Peyer's patch (tissue), 4 donors: ENCODE data around the gene ESR2.
"Not testable (repeated sequence)": the region's sequence is repeated elsewhere in the genome, so short reads cannot be mapped to it uniquely, and the experiment has no call there.

Experiments used
- POLR2A ChIP-seq, 2 donors: fragments of 450-650 bp; IDR thresholded peaks; one replicate each; pipeline ENCODE4 v1.5.1; 2017; ENCODE audit warnings: antibody characterized with exemption in 2 of 2, mild to moderate bottlenecking in 2 of 2, moderate library complexity in 2 of 2
- TF ChIP-seq, protein P1 (sequence below), 6 experiments: fragments of 450-650 bp in 4 of 6; fragments of 200-600 bp in 2 of 6; sonication (generic) in 1 of 6; IDR thresholded peaks; one replicate each; pipeline ENCODE4 v1.5.1; 2017 to 2019; ENCODE audit warnings: antibody characterized with exemption in 6 of 6, mild to moderate bottlenecking in 3 of 6, moderate library complexity in 1 of 6

GRCh38 chr14:64318695-64319094, 24.5 kb upstream of the ESR2 start:
- TF ChIP-seq, protein P1, sequence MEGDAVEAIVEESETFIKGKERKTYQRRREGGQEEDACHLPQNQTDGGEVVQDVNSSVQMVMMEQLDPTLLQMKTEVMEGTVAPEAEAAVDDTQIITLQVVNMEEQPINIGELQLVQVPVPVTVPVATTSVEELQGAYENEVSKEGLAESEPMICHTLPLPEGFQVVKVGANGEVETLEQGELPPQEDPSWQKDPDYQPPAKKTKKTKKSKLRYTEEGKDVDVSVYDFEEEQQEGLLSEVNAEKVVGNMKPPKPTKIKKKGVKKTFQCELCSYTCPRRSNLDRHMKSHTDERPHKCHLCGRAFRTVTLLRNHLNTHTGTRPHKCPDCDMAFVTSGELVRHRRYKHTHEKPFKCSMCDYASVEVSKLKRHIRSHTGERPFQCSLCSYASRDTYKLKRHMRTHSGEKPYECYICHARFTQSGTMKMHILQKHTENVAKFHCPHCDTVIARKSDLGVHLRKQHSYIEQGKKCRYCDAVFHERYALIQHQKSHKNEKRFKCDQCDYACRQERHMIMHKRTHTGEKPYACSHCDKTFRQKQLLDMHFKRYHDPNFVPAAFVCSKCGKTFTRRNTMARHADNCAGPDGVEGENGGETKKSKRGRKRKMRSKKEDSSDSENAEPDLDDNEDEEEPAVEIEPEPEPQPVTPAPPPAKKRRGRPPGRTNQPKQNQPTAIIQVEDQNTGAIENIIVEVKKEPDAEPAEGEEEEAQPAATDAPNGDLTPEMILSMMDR (IDR thresholded peaks at IDR 0.05): not testable (repeated sequence)
- not testable (repeated sequence) for TF ChIP-seq POLR2A (IDR thresholded peaks at IDR 0.05)
